Heart right ventricle (tissue), 16 donors: Measurements from ENCODE around the gene ANKLE1. TPM values are rescaled to one million over a fixed set of nuclear protein-coding genes. Genes with fewer than 3 reads are reported as not detected.
"Not testable (repeated sequence)": the region's sequence is repeated elsewhere in the genome, so short reads cannot be mapped to it uniquely, and the experiment has no call there.

Experiments
- ATAC-seq, 8 donors: fragments of 200-7000 bp; cut with Tn5 transposase; one replicate each; pipeline ENCODE4 v1.9.1; 2020; ENCODE audit warnings: mild to moderate bottlenecking in 8 of 8, moderate library complexity in 8 of 8, moderate number of reproducible peaks in 1 of 8
- DNase-seq, 2 donors: peaks; one replicate each; pipeline ENCODE4 v3.0.0-alpha.2; 2020
- H3K27ac ChIP-seq, 10 donors: fragments of 200-600 bp; sonication (generic) in 2 of 10; one replicate each; pipeline versions ENCODE4 v1.5.0 to v1.8.0; 2020 to 2022; ENCODE audit warnings: mild to moderate bottlenecking in 3 of 10
- H3K27me3 ChIP-seq, 7 donors: fragments of 200-600 bp; one replicate each; pipeline ENCODE4 v1.8.0; 2021 to 2022; ENCODE audit warnings: mild to moderate bottlenecking in 2 of 7
- H3K36me3 ChIP-seq, 9 donors: fragments of 200-600 bp; sonication (generic) in 1 of 9; one replicate each; pipeline versions ENCODE4 v1.5.0 to v1.8.0; 2020 to 2022; ENCODE audit warnings: mild to moderate bottlenecking in 2 of 9
- H3K4me1 ChIP-seq, 9 donors: fragments of 200-600 bp; sonication (generic) in 1 of 9; one replicate each; pipeline versions ENCODE4 v1.5.0 to v1.8.0; 2020 to 2022; ENCODE audit warnings: mild to moderate bottlenecking in 4 of 9
- H3K4me3 ChIP-seq, 10 donors: fragments of 200-600 bp; sonication (generic) in 2 of 10; one replicate each; pipeline versions ENCODE4 v1.5.0 to v1.8.0; 2020 to 2022; ENCODE audit warnings: mild to moderate bottlenecking in 7 of 10, moderate library complexity in 2 of 10
- H3K9me3 ChIP-seq, 11 donors: fragments of 200-600 bp in 10 of 11; sonication (generic) in 2 of 11; one replicate each; pipeline versions ENCODE4 v1.5.0 to v1.8.0; 2013 to 2022; ENCODE audit warnings: mild to moderate bottlenecking in 2 of 11, control low read depth in 1 of 11, moderate library complexity in 1 of 11
- WGBS, 2 donors: extraction: QIAGEN DNeasy Blood & Tissue Kit; methylation state at CpG; one replicate each; pipeline ENCODE4 v1.1.7; 2013; ENCODE audit warnings: inconsistent platforms in 1 of 2; 5-methylcytosine and 5-hydroxymethylcytosine counted together
- intact Hi-C, 10 donors: fragments of 100-400 bp; cut with DNase I; formaldehyde crosslinking; loops; one replicate each; pipeline versions ENCODE4 v1.11.1 to v1.14.2; 2022
- polyA plus RNA-seq, 2 donors: library from polyadenylated mRNA; stranded (reverse); fragments of 200-250 nt; gene quantifications; one replicate each; pipeline ENCODE4 v1.2.3, GENCODE V29; 2013
- total RNA-seq, 10 donors: library from RNA; stranded (reverse); fragmentation: NEBNext Ultra II Directional in 3 of 10; extraction: Animal tissue kit (Norgen Biotek cat#: 25700) in 3 of 10; gene quantifications; one replicate each; pipeline versions ENCODE4 v1.2.1 to v1.2.4, GENCODE V29; 2021 to 2023
- TF ChIP-seq, protein P1 (sequence below), 9 donors: fragments of 200-600 bp; sonication (generic) in 2 of 9; IDR thresholded peaks; one replicate each; pipeline versions ENCODE4 v1.5.0 to v1.8.0; 2021 to 2022; ENCODE audit warnings: antibody characterized with exemption in 9 of 9, mild to moderate bottlenecking in 5 of 9, moderate library complexity in 1 of 9
- donor health status: Arrhythmogenic right ventricular cardiomyopathy.
- donor health status: ischemic (EF 13 %, LVEDD 7.1; RV severe dilation, severe dysfunction).
- donor health status: healthy with polysubstance abuse.
- donor health status: DM: no; HTN: yes; CAD: no.
- donor health status: DM: no; HTN: no; CAD: no.
- donor health status: ischemic (EF 25% LVEDD 6.9; RV normal size, moderate dysfunction).
- donor health status: ischemic (EF 25% LVEDD 5.7; RV mildly dilated, moderate dysfunction).
- donor health status: healthy.
- donor health status: DM: yes; HTN: yes; CAD: no.
- donor health status: Ischemic cardiomyopathy.
- donor health status: ischemic (EF 35%, LVEDD 5.7; RV mildly dilated, moderate dysfunction).
- donor health status: nonischemic (EF 11% LVEDD 7.7; RV severe dilation, severe dysfunction).
- donor health status: DM: yes; HTN: yes; CAD: no.
- donor health status: PGD.
- donor health status: ischemic (EF 29% LVEDD 5.4; RV normal size, mild dysfunction).
- donor health status: nonischemic (EF 23%, LVEDD 6.1; RV moderate dilation, normal function).

The ANKLE1 gene
- total and polyA plus RNA-seq, 12 donors: 0.09 to 0.85 (median 0.19) TPM; not detected in 2

DNA sequence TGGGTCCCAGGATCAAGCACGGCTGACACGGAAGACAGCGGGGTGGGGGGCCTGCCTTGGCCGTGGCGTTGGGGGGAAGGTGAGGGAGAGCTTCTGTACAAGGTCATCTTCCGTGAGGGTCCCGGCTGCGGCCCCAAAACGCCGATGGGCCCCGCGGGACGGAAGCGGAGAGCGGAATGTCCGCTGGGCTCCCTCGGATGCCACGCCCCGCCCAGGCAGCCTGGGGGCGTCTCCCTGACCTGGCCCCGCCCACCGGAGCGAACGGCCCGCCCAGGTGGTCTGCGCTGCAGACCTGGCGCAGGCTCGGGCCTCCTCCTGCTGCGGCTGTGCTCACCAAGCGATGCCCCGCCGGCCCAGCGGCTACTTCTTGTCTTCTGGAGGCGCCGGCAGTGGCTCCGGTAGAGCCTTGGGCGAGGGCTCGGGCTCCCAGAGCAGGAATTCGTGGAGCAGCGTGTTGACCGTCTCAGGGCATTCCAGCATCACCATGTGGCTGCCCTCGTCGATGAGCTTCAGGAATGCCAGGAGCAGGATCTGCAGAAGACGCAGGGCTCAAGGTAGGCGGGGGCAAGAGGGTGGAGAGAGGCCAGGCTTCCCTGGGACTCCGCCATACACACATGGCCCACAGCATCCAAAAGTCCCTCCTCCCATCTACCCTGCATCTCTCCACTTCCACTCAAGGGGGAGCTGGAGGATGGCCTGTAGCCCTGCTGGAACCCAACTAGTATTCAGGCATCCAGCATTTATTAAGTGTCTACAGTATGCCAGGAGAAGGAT lies 10.8 kb downstream of the ANKLE1 start:
- H3K4me1 ChIP-seq: peaks cover 0 to 18% (median 0%) of the 10 kb centered on the region in 9 donors
- peak overlapping the region; percentile 16 to 70 (median 60) for H3K4me3 ChIP-seq
- ATAC-seq: peak; percentile 83 to 94 (median 90)
- H3K27me3 ChIP-seq: peaks cover 0 to 4% (median 0%) of the 10 kb centered on the region in 7 donors
- WGBS, 2 donors: 9 to 15% methylated on average over 46 of the region's 46 CpGs
- intact Hi-C loops: loop anchor here in 8 of 10 donors (2.0 to 10.0 kb wide), 4 partner anchors 92 to 100 kb away; partner anchors contain the start of gene CCDC194 (in 2 of the 8)
- TF ChIP-seq, protein P1, sequence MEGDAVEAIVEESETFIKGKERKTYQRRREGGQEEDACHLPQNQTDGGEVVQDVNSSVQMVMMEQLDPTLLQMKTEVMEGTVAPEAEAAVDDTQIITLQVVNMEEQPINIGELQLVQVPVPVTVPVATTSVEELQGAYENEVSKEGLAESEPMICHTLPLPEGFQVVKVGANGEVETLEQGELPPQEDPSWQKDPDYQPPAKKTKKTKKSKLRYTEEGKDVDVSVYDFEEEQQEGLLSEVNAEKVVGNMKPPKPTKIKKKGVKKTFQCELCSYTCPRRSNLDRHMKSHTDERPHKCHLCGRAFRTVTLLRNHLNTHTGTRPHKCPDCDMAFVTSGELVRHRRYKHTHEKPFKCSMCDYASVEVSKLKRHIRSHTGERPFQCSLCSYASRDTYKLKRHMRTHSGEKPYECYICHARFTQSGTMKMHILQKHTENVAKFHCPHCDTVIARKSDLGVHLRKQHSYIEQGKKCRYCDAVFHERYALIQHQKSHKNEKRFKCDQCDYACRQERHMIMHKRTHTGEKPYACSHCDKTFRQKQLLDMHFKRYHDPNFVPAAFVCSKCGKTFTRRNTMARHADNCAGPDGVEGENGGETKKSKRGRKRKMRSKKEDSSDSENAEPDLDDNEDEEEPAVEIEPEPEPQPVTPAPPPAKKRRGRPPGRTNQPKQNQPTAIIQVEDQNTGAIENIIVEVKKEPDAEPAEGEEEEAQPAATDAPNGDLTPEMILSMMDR (IDR thresholded peaks at IDR 0.05): peak; percentile 32 to 76 (median 67)
- H3K9me3 ChIP-seq: no peaks in the 10 kb centered on the region
- DNase-seq: peak; percentile 72 to 73
- peak overlapping the region in 8 of 10 donors; percentile 10 to 58 (median 43) for H3K27ac ChIP-seq
- peaks cover 0 to 15% (median 0%) of the 10 kb centered on the region in 9 donors for H3K36me3 ChIP-seq

DNA sequence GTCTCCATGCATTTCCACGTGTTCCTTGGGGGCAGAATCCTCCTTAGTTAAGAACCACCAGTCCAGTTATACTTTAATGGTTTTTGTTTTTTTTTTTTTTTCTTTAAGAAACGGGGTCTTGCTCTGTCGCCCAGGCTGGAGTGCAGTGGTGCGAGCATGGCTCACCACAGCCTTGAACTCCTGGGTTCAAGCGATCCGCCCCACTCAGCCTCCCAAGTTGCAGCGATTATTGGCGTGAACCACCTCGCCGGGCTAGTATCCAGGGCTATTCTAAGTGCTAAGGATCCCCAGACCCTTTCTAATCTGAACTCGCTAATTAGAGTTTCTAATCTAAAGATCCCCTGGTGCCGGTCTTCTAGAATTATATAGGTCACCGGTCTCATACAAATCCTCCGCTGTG lies 11.9 kb downstream of the ANKLE1 start:
- TF ChIP-seq, protein P1 (IDR thresholded peaks at IDR 0.05): no peak
- Histone ChIP-seq H3K27me3 (peaks cover 0 to under 1% (median 0%) of the 10 kb centered on the region in 7 donors), H3K36me3 (peaks cover 0 to 22% (median 5%) of the 10 kb centered on the region in 9 donors), H3K27ac (no peak overlapping the region), H3K4me3 (no peak overlapping the region), H3K9me3 (peaks cover 0 to 10% (median 0%) of the 10 kb centered on the region in 11 donors), H3K4me1 (peaks cover 0 to 18% (median 0%) of the 10 kb centered on the region in 9 donors)
- intact Hi-C loops: loop anchor here in 8 of 10 donors (2.0 to 10.0 kb wide), 4 partner anchors 91 to 99 kb away; partner anchors contain the start of gene CCDC194 (in 2 of the 8)
- DNase-seq (no peak), ATAC-seq (no peak)
- 82 to 90% methylated on average over 14 of the region's 14 CpGs for WGBS, 2 donors

DNA sequence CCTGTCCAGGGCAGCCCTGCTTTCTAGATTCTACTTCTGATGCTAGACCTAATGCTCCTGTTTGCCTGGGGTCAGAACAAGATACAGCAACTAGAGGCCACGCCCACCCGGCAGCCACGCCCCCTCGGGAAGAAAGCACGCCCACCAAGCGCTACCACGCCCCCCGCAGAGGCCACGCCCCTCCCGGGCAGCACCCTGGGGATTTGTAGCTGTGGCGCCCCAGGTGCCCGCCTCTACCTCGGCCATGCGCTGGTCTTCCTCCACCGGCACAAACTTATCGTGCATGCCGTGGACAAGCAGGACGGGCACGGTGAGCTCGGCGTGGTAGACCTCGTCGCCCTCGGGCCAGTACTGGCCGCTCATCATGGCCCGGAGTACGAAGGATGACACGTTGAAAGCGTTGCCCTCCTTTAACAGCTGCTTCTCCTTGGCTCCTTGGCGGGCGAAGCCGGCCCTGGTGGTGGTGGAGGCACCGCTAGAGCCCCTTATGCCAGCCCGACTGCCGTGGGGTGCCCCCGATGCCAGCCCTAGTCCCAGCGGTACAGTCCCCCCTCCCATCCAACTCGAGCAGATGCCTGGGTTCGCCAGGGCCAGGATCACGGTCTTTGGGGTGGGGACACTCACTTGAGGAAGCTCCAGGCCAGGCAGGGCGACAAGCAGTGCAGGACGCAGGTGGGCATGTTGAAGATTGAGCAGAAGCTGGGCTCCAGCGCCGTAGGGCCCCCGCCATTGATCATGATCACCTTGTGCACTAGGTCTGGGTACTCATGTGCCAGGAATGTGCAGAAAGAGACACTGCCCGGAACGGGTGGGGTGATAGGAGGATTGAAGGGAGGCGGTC lies 12.6 kb downstream of the ANKLE1 start:
- DNase-seq: peak in 1 of 2 donors; percentile 46
- peak in 2 of 8 donors; percentile 12 to 24 for ATAC-seq
- TF ChIP-seq, protein P1 (IDR thresholded peaks at IDR 0.05): no peak
- peaks cover 0 to 18% (median 0%) of the 10 kb centered on the region in 9 donors for H3K4me1 ChIP-seq
- H3K27me3 ChIP-seq: no peaks in the 10 kb centered on the region
- 78 to 82% methylated on average over 46 to 48 of the region's 48 CpGs for WGBS, 2 donors
- intact Hi-C loops: loop anchor here in 7 of 10 donors (5.0 to 10.0 kb wide), 3 partner anchors 91 to 98 kb away; partner anchors contain the start of gene CCDC194 (in 2 of the 7)
- H3K9me3 ChIP-seq: peaks cover 0 to 10% (median 0%) of the 10 kb centered on the region in 11 donors
- H3K27ac ChIP-seq: no peak overlapping the region
- peaks cover 0 to 27% (median 5%) of the 10 kb centered on the region in 9 donors for H3K36me3 ChIP-seq
- H3K4me3 ChIP-seq: no peak overlapping the region

DNA sequence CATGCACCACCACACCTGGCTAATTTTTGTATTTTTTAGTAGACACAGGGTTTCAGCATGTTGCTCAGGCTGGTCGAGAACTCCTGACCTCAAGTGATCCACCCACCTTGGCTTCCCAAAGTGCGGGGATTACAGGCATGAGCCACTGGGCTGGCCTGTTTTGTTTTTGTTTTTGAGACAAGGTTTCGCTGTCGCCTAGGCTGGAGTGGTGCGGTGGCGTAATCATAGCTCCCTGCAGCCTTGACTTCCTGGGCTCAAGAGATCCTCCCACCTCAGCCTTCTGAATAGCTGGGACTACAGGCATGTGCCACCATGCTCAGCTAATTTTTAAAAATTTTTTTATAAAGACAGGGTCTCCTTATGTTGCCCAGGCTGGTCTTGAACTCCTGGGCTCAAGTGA lies 13.8 kb downstream of the ANKLE1 start:
- not testable (repeated sequence) for H3K4me3 ChIP-seq, DNase-seq, H3K27ac ChIP-seq, H3K9me3 ChIP-seq, H3K27me3 ChIP-seq, ATAC-seq
- Histone ChIP-seq H3K36me3 (peaks cover 0 to 27% (median 5%) of the 10 kb centered on the region in 9 donors), H3K4me1 (peaks cover 0 to 15% (median 0%) of the 10 kb centered on the region in 9 donors)
- intact Hi-C loops: loop anchor here in 2 of 10 donors (10.0 kb wide), 1 partner anchor 89 kb away; no protein-coding TSS in a partner anchor
- WGBS, 2 donors: 95% methylated on average over 6 of the region's 6 CpGs
